Liver (tissue), 9 donors: ENCODE results near the gene UNC13C. TPM values are rescaled to one million over a fixed set of nuclear protein-coding genes. Genes with fewer than 3 reads are reported as not detected.

Experiments used
- DNase-seq: peaks from one replicate; pipeline ENCODE4 v3.0.0-alpha.2; 2017; ENCODE audit warnings: low spot score
- H3K27ac ChIP-seq, 2 donors: one replicate each; pipeline ENCODE4 v1.7.0; 2013; ENCODE audit warnings: inconsistent platforms in 2 of 2, low read length in 2 of 2, control low read depth in 1 of 2, low read depth in 1 of 2, mild to moderate bottlenecking in 1 of 2
- H3K27me3 ChIP-seq, 4 donors: one replicate each; pipeline versions ENCODE4 v1.6.1 to v1.7.0; 2013; ENCODE audit warnings: low read length in 3 of 4, inconsistent platforms in 1 of 4, mild to moderate bottlenecking in 1 of 4, moderate library complexity in 1 of 4; ENCODE audit not compliant: control insufficient read depth in 4 of 4, insufficient read depth in 4 of 4
- H3K36me3 ChIP-seq, 4 donors: one replicate each; pipeline versions ENCODE4 v1.6.1 to v1.7.0; 2013; ENCODE audit warnings: low read length in 3 of 4, mild to moderate bottlenecking in 3 of 4, low read depth in 1 of 4, moderate library complexity in 1 of 4; ENCODE audit not compliant: control insufficient read depth in 4 of 4, insufficient read depth in 3 of 4
- H3K4me1 ChIP-seq, 4 donors: one replicate each; pipeline versions ENCODE4 v1.6.1 to v1.7.0; 2013; ENCODE audit warnings: low read length in 3 of 4, mild to moderate bottlenecking in 3 of 4, moderate library complexity in 1 of 4; ENCODE audit not compliant: control insufficient read depth in 4 of 4, insufficient read depth in 4 of 4
- H3K4me3 ChIP-seq, 3 donors: one replicate each; pipeline versions ENCODE4 v1.6.1 to v1.7.0; 2013; ENCODE audit warnings: low read length in 3 of 3, control low read depth in 1 of 3, low read depth in 1 of 3, mild to moderate bottlenecking in 1 of 3
- H3K9ac ChIP-seq, 2 donors: one replicate each; pipeline ENCODE4 v1.7.0; 2013; ENCODE audit warnings: low read length in 2 of 2, mild to moderate bottlenecking in 2 of 2, moderate library complexity in 2 of 2, control low read depth in 1 of 2, low read depth in 1 of 2
- H3K9me3 ChIP-seq, 4 donors: one replicate each; pipeline versions ENCODE4 v1.6.1 to v1.7.0; 2013; ENCODE audit warnings: low read length in 3 of 4; ENCODE audit not compliant: control insufficient read depth in 4 of 4
- EGR1 ChIP-seq, 2 donors: IDR thresholded peaks; 2 replicates each; pipeline ENCODE4 v1.6.1; 2016 to 2018; ENCODE audit warnings: antibody characterized with exemption in 2 of 2, low read depth in 2 of 2
- FOXA1 ChIP-seq: IDR thresholded peaks from 2 replicates; pipeline ENCODE4 v1.6.1; 2016; ENCODE audit warnings: antibody characterized with exemption
- GABPA ChIP-seq, 2 donors: IDR thresholded peaks in 1 of 2; conservative IDR thresholded peaks in 1 of 2; 2 replicates each; pipeline ENCODE4 v1.6.1; 2016; ENCODE audit warnings: antibody characterized with exemption in 2 of 2, mild to moderate bottlenecking in 1 of 2, moderate library complexity in 1 of 2
- HNF4A ChIP-seq, 2 donors: conservative IDR thresholded peaks; 2 replicates each; pipeline ENCODE4 v1.6.1; 2016; ENCODE audit warnings: antibody characterized with exemption in 2 of 2, mild to moderate bottlenecking in 2 of 2
- HNF4G ChIP-seq: IDR thresholded peaks from 2 replicates; pipeline ENCODE4 v1.6.1; 2016; ENCODE audit warnings: antibody characterized with exemption
- JUND ChIP-seq, 2 donors: IDR thresholded peaks; 2 replicates each; pipeline ENCODE4 v1.6.1; 2016; ENCODE audit warnings: antibody characterized with exemption in 2 of 2
- RXRA ChIP-seq, 2 donors: IDR thresholded peaks; 2 replicates each; pipeline ENCODE4 v1.6.1; 2017 to 2018; ENCODE audit warnings: antibody characterized with exemption in 2 of 2, mild to moderate bottlenecking in 1 of 2
- SP1 ChIP-seq: IDR thresholded peaks from 2 replicates; pipeline ENCODE4 v1.6.1; 2018; ENCODE audit warnings: antibody characterized with exemption, mild to moderate bottlenecking
- TAF1 ChIP-seq: conservative IDR thresholded peaks from 2 replicates; pipeline ENCODE4 v1.6.1; 2016; ENCODE audit warnings: antibody characterized with exemption, mild to moderate bottlenecking
- YY1 ChIP-seq: IDR thresholded peaks from 2 replicates; pipeline ENCODE4 v1.6.1; 2016; ENCODE audit warnings: antibody characterized with exemption, mild to moderate bottlenecking
- ZBTB33 ChIP-seq: IDR thresholded peaks from 2 replicates; pipeline ENCODE4 v1.6.1; 2016; ENCODE audit warnings: antibody characterized with exemption
- WGBS: extraction: QIAGEN DNeasy Blood & Tissue Kit; methylation state at CpG from one replicate; pipeline ENCODE4 v1.1.7; 2013; 5-methylcytosine and 5-hydroxymethylcytosine counted together
- polyA plus RNA-seq, 2 donors: library from polyadenylated mRNA; stranded (reverse) in 1 of 2; unstranded in 1 of 2; fragments of 200-250 nt in 1 of 2; fragments of >200 nt in 1 of 2; fragmentation: Nextera tagmentation in 1 of 2; extraction: Ambion mirVana in 1 of 2; gene quantifications; one replicate each; pipeline versions ENCODE4 v1.2.1 to v1.2.3, GENCODE V29; 2013 to 2015
- total RNA-seq, 2 donors: library from RNA; depleted of rRNA; stranded (reverse); fragments of >200 nt; gene quantifications; one replicate each; pipeline ENCODE4 v1.2.3, GENCODE V29; 2014
- TF ChIP-seq, protein P1 (sequence below): IDR thresholded peaks from 2 replicates; pipeline ENCODE4 v1.6.1; 2016; ENCODE audit warnings: antibody characterized with exemption, mild to moderate bottlenecking
- TF ChIP-seq, protein P2 (sequence below): fragments of 150-350 bp; IDR thresholded peaks from 2 replicates; pipeline ENCODE4 v1.5.1; 2017; ENCODE audit warnings: improper control_type of control experiment, low read depth, low read length; ENCODE audit not compliant: missing input control
- donor health status: healthy.
- donor health status: healthy.
- donor health status: healthy.
- donor health status: healthy.
- donor health status: healthy.

UNC13C gene
- total and polyA plus RNA-seq, 4 donors: 0.19 TPM; not detected in 3

DNA sequence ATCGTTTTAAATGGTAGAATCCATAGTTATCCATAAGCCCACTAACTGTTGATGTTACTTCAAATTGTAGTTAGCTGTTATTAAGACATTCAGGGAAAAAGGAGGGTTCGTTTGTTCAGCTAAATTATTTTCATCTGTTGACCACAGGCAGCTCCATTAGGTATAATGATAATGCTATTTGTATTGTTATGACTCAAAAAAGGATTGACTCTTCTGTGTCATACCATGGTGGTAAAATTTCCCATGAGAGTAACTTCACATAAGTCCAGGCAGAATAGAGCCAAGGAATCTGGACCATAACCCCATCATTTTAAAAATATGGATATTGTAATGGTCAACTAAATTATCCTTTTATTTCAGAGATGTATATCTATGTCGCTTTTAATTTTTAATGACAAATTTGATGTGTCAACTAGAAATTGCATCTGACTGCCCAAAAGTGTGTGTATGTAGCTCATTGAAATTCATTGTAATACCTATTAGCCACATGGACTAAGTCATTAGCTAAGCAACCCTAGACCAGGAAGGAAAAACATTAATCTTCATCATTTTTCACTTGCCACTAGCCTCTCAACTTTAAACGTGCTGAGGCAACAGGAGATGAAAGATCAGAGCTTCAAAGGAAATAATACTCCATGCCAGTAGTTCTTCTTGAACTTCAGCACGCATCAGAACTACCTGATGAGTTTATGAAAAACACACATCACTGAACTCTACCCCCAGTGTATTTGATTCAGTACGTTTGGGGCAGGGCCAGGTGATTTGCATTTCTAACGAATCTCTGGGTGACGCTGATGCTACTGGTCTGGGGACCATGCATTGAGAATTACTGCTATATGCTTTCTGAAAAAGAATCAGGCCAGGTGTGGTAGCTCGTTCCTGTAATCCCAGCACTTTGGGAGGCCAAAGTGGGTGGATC, 537.7 kb downstream of the UNC13C start:
- Histone ChIP-seq H3K27me3 (peaks cover 0 to 14% (median 1%) of the 10 kb centered on the region in 4 donors), H3K9me3 (no peaks in the 10 kb centered on the region), H3K4me3 (no peak overlapping the region), H3K27ac (no peak overlapping the region), H3K36me3 (no peaks in the 10 kb centered on the region), H3K9ac (no peak overlapping the region), H3K4me1 (no peaks in the 10 kb centered on the region)
- no peak for DNase-seq
- WGBS: 69% methylated on average over 9 of the region's 9 CpGs
- TF ChIP-seq GABPA (IDR thresholded peaks at IDR 0.05 in 1 of 2, conservative IDR thresholded peaks at IDR 0.05 in 1 of 2): no peak
- TF ChIP-seq YY1: no peak
- no peak for TF ChIP-seq RXRA (IDR thresholded peaks at IDR 0.05)
- no peak for TF ChIP-seq HNF4A (conservative IDR thresholded peaks at IDR 0.05)
- TF ChIP-seq ZBTB33: no peak
- TF ChIP-seq EGR1 (IDR thresholded peaks at IDR 0.05; ENCODE audit: low read depth in 2 of 2): no peak
- no peak for TF ChIP-seq TAF1
- TF ChIP-seq, protein P1, sequence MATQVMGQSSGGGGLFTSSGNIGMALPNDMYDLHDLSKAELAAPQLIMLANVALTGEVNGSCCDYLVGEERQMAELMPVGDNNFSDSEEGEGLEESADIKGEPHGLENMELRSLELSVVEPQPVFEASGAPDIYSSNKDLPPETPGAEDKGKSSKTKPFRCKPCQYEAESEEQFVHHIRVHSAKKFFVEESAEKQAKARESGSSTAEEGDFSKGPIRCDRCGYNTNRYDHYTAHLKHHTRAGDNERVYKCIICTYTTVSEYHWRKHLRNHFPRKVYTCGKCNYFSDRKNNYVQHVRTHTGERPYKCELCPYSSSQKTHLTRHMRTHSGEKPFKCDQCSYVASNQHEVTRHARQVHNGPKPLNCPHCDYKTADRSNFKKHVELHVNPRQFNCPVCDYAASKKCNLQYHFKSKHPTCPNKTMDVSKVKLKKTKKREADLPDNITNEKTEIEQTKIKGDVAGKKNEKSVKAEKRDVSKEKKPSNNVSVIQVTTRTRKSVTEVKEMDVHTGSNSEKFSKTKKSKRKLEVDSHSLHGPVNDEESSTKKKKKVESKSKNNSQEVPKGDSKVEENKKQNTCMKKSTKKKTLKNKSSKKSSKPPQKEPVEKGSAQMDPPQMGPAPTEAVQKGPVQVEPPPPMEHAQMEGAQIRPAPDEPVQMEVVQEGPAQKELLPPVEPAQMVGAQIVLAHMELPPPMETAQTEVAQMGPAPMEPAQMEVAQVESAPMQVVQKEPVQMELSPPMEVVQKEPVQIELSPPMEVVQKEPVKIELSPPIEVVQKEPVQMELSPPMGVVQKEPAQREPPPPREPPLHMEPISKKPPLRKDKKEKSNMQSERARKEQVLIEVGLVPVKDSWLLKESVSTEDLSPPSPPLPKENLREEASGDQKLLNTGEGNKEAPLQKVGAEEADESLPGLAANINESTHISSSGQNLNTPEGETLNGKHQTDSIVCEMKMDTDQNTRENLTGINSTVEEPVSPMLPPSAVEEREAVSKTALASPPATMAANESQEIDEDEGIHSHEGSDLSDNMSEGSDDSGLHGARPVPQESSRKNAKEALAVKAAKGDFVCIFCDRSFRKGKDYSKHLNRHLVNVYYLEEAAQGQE: no peak
- TF ChIP-seq SP1: no peak
- TF ChIP-seq HNF4G: no peak
- no peak for TF ChIP-seq FOXA1
- TF ChIP-seq, protein P2, sequence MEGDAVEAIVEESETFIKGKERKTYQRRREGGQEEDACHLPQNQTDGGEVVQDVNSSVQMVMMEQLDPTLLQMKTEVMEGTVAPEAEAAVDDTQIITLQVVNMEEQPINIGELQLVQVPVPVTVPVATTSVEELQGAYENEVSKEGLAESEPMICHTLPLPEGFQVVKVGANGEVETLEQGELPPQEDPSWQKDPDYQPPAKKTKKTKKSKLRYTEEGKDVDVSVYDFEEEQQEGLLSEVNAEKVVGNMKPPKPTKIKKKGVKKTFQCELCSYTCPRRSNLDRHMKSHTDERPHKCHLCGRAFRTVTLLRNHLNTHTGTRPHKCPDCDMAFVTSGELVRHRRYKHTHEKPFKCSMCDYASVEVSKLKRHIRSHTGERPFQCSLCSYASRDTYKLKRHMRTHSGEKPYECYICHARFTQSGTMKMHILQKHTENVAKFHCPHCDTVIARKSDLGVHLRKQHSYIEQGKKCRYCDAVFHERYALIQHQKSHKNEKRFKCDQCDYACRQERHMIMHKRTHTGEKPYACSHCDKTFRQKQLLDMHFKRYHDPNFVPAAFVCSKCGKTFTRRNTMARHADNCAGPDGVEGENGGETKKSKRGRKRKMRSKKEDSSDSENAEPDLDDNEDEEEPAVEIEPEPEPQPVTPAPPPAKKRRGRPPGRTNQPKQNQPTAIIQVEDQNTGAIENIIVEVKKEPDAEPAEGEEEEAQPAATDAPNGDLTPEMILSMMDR: no peak
- TF ChIP-seq JUND (IDR thresholded peaks at IDR 0.05): no peak

DNA sequence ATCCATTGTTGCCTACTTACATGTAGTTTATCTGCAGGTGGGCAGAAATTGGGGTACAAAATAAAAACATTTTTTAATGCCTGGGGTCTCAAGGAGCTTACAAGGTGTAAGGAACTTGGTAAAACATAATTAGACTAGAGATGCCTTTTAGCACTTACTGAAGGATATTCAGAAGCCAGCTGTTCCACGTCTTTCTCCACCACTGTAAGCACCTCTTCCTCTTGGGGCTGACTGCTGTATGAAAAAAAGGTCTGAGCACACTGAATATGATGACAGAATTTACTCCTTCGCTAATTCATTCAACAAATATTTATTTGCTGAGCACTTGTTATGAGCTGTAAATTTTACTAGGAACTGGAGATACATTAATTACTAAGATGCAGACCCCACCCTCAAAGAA, 539.1 kb downstream of the UNC13C start:
- H3K27me3 ChIP-seq: peaks cover 0 to 14% (median 0%) of the 10 kb centered on the region in 4 donors
- TF ChIP-seq SP1 (no peak), YY1 (no peak)
- TF ChIP-seq, protein P2: no peak
- H3K36me3 ChIP-seq: no peaks in the 10 kb centered on the region
- 64% methylated on average over 2 of the region's 2 CpGs for WGBS
- H3K4me3 ChIP-seq: no peak overlapping the region
- H3K9me3 ChIP-seq: no peaks in the 10 kb centered on the region
- H3K9ac ChIP-seq: no peak overlapping the region
- H3K27ac ChIP-seq: no peak overlapping the region
- no peaks in the 10 kb centered on the region for H3K4me1 ChIP-seq
- DNase-seq: no peak
